Chondrocyte (in vitro differentiated cells): Measurements from ENCODE around the gene SLC10A1. TPM values are rescaled to one million over a fixed set of nuclear protein-coding genes. Genes with fewer than 3 reads are reported as not detected.

Experiments
- DNase-seq: peaks from one replicate; pipeline ENCODE4 v3.0.0; 2021; ENCODE audit warnings: mixed read lengths, low spot score
- H3K27ac Mint-ChIP-seq: one replicate; pipeline ENCODE4 v1.8.0; 2021; ENCODE audit warnings: mild to moderate bottlenecking, moderate library complexity, mixed read lengths; ENCODE audit not compliant: unreplicated experiment
- H3K27me3 Mint-ChIP-seq: 2 replicates; pipeline ENCODE4 v1.8.0; 2021; ENCODE audit warnings: low read depth, mixed read lengths
- H3K36me3 Mint-ChIP-seq: 2 replicates; pipeline ENCODE4 v1.8.0; 2021; ENCODE audit warnings: low read depth, mixed read lengths
- H3K4me1 Mint-ChIP-seq: 2 replicates; pipeline ENCODE4 v1.8.0; 2021; ENCODE audit warnings: low read depth, mild to moderate bottlenecking, mixed read lengths
- H3K4me3 Mint-ChIP-seq: one replicate; pipeline ENCODE4 v1.8.0; 2021; ENCODE audit warnings: mild to moderate bottlenecking, moderate library complexity, mixed read lengths; ENCODE audit not compliant: unreplicated experiment
- H3K9me3 Mint-ChIP-seq: 2 replicates; pipeline ENCODE4 v1.8.0; 2021; ENCODE audit warnings: low read depth, mixed read lengths
- total RNA-seq: library from RNA; stranded (reverse); gene quantifications from 3 replicates; pipeline ENCODE4 v1.2.1, GENCODE V29; 2021
- TF ChIP-seq, protein P1 (sequence below): fragments of 200-600 bp; sonication (generic); IDR thresholded peaks from 2 replicates; pipeline ENCODE4 v1.5.0; 2021; ENCODE audit warnings: antibody characterized with exemption, mild to moderate bottlenecking, moderate library complexity

SLC10A1 gene
- total RNA-seq, 1 donor from 2014 or later, result not detected

DNA sequence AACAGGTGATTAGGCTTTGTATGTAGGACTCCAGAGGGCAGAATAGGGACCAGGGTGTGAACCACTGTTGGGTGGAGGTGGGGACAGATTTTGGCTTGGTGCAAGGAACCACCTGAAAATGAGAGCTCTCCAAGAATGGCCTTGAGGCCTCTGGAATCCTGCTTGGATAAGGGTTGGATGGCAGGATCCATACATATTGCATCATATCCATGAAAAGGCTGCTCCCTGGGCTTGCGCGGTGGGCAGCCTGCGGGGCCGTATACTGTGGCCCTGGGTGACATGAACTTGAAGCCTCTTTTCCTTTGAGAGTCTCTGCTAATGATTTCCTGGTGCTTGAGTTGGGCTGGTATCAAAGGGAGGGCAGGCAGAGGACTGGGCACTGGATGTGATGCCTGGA, 1.3 kb upstream of the SLC10A1 start:
- peaks cover 14% of the 10 kb centered on the region for H3K9me3 Mint-ChIP-seq
- peaks cover 19% of the 10 kb centered on the region for H3K27me3 Mint-ChIP-seq
- DNase-seq, result no peak
- no peaks in the 10 kb centered on the region for H3K36me3 Mint-ChIP-seq
- no peak overlapping the region for H3K27ac Mint-ChIP-seq
- H3K4me1 Mint-ChIP-seq, result no peaks in the 10 kb centered on the region
- no peak overlapping the region for H3K4me3 Mint-ChIP-seq
- TF ChIP-seq, protein P1, sequence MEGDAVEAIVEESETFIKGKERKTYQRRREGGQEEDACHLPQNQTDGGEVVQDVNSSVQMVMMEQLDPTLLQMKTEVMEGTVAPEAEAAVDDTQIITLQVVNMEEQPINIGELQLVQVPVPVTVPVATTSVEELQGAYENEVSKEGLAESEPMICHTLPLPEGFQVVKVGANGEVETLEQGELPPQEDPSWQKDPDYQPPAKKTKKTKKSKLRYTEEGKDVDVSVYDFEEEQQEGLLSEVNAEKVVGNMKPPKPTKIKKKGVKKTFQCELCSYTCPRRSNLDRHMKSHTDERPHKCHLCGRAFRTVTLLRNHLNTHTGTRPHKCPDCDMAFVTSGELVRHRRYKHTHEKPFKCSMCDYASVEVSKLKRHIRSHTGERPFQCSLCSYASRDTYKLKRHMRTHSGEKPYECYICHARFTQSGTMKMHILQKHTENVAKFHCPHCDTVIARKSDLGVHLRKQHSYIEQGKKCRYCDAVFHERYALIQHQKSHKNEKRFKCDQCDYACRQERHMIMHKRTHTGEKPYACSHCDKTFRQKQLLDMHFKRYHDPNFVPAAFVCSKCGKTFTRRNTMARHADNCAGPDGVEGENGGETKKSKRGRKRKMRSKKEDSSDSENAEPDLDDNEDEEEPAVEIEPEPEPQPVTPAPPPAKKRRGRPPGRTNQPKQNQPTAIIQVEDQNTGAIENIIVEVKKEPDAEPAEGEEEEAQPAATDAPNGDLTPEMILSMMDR, result no peak

DNA sequence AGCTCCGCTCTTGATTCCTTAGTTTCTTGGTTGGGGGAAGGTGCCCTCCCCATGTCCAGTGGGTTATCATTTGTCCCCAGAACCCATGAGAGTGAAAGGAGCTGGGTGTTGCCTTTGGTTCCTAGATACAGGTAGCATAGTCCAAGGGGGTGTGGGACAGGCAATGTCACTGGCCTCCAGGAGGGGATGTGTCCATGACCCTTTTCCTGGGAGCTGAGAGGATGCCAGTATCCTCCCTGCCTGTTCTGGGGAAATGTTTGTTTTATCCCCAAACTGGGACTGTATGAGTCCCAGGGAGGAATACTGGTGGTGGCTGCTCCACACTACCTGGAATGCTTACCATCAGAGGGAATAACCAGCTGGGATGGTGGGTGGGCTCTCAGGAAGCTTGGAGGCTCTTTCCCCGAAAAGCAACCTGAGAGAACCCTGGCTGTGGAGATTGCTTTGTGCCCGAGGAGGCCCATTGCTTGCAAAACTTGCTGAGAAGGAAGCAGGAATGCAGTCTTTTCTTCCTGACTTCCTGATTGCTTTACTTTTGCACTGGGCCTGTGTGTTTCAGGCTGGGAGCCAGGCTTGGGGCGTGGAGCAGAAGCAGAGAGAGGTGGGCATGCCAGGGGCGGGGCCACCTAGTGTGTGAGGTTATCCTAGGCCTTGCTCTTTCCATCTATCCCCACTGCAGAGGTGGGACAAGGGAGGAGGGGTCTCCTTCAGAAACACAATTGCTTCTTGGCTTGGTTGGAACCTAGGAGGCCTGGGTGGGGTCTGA, 715 bp upstream of the SLC10A1 start:
- Mint-ChIP-seq H3K27ac (no peak overlapping the region), H3K27me3 (peaks cover 19% of the 10 kb centered on the region), H3K4me3 (no peak overlapping the region), H3K4me1 (no peaks in the 10 kb centered on the region), H3K9me3 (peaks cover 14% of the 10 kb centered on the region), H3K36me3 (no peaks in the 10 kb centered on the region)
- TF ChIP-seq, protein P1, result no peak
- DNase-seq, result no peak

DNA sequence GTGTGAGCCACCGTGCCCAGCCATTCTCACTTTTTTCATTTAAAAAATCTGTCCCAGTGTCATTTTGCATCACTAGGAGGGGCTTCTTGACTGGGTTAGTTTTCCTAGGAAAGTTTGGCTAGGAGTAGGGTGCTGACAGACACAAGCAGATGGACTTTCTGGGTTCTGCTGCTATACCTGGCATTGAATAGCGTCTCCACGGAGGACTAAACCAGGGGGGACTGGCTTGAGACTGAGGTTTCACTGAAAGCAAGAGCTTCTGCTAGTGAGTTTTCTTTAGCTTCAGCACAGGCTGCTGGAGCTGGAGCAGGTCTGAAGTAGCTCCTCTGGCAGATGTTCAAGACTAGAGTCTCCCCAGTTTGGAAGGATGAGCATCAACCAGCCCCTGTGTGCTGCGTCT, 1.4 kb downstream of the SLC10A1 start:
- TF ChIP-seq, protein P1, result no peak
- no peak overlapping the region for H3K27ac Mint-ChIP-seq
- H3K36me3 Mint-ChIP-seq, result no peaks in the 10 kb centered on the region
- no peak for DNase-seq
- H3K4me3 Mint-ChIP-seq, result no peak overlapping the region
- H3K27me3 Mint-ChIP-seq, result peaks cover 13% of the 10 kb centered on the region
- H3K9me3 Mint-ChIP-seq, result peaks cover 7% of the 10 kb centered on the region
- no peaks in the 10 kb centered on the region for H3K4me1 Mint-ChIP-seq

DNA sequence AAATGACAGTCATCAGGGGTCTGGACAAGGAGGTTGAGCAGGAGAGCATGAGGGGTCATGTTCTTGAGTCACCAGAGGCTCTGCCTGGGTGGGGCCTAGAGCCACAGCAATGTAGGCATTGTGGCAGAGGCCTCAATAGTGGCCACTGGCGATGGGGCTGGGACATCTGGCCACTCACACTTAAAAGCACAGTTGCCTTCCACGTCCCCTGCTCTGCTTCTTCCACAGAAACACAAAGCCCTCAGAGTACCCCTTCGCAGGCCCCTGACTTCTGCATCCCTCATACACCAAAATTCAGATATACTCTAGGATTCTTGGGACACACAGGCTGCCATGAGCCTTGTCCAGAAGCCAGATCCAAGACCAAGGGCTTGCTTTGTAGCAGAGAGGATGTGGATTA, 2.2 kb downstream of the SLC10A1 start:
- no peaks in the 10 kb centered on the region for H3K36me3 Mint-ChIP-seq
- H3K27ac Mint-ChIP-seq, result no peak overlapping the region
- H3K4me3 Mint-ChIP-seq, result no peak overlapping the region
- DNase-seq, result no peak
- peaks cover 2% of the 10 kb centered on the region for H3K9me3 Mint-ChIP-seq
- H3K27me3 Mint-ChIP-seq, result peaks cover 13% of the 10 kb centered on the region
- TF ChIP-seq, protein P1, result no peak
- H3K4me1 Mint-ChIP-seq, result no peaks in the 10 kb centered on the region

DNA sequence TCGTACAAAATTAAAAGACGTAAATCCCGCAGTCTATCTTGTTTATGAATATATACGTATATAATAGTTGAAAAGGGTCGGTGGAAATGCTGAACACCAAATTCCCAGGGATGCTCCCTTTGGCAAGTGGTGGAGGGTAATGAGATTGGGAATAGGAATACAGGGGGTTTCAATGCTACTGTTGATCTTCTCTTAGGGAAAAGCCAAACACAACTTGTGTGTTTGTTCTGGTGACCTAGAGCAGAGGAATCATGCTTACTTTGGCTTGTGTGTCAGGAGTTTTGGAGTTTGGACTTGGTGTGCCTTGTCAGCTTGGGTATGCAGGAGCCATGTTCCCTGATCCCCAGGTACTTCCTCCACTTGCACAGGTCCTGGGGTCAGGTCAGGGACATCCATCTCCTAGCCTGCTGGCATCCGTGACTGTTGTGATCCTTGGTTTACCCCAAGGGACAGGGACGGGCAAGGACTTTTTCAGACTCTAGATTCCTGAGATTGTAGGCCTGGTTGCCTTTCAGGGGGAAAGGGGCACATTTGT, 4.1 kb downstream of the SLC10A1 start:
- no peak for DNase-seq
- Mint-ChIP-seq H3K27me3 (peaks cover 10% of the 10 kb centered on the region), H3K27ac (no peak overlapping the region), H3K4me1 (no peaks in the 10 kb centered on the region), H3K36me3 (no peaks in the 10 kb centered on the region), H3K4me3 (no peak overlapping the region), H3K9me3 (peaks cover 3% of the 10 kb centered on the region)
- TF ChIP-seq, protein P1, result no peak
